ENCODE results near the gene GPS1. TPM values are rescaled to one million over a fixed set of nuclear protein-coding genes. Genes with fewer than 3 reads are reported as not detected.
A peak's percentile ranks its signal among the peaks of the same experiment; 100 is the strongest.

Gene GPS1
- total RNA-seq, 6 donors from 2014 or later: 55.2 to 147 (median 108) TPM

DNA sequence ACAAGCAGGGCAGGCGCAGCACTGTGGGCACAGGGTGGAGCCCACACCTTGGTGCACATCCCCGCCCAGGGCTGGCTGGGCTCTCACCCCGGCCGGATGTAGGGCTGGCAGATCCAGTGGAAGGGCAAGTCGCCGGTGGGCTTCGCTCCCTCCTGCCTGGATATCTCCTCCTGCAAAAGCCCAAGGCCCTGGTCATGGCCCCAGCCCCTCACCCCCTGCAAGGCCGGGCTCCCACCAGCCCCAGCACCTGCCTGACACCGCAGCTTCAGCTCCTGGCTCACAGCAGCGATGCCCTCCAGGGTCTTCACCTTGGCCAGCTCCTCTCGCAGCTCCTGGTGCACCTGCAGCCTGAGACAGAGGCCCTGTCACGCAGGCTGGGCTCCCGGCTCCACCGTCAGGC lies 8.9 kb downstream of the GPS1 start:
- H3K27ac ChIP-seq: no peak overlapping the region
- ATAC-seq (ENCODE audit: low FRiP score in 2 of 2) (no peak), DNase-seq (peak in 1 of 2 donors; percentile 66)
- 95 to 100% methylated on average over 1 to 14 of the region's 14 CpGs for WGBS, 2 donors
- H3K4me3 ChIP-seq: no peak overlapping the region
- H3K27me3 ChIP-seq: no peaks in the 10 kb centered on the region
- no peak for TF ChIP-seq POLR2A (IDR thresholded peaks at IDR 0.05)
- no peak for TF ChIP-seq POLR2AphosphoS5 (IDR thresholded peaks at IDR 0.05)
- no peak for TF ChIP-seq CTCF (IDR thresholded peaks at IDR 0.05)
- no peak for TF ChIP-seq EP300 (IDR thresholded peaks at IDR 0.05)
- H3K9me3 ChIP-seq: no peaks in the 10 kb centered on the region
- H3K36me3 ChIP-seq: peaks cover 15 to 87% (median 73%) of the 10 kb centered on the region in 4 donors
- peaks cover 14 to 24% (median 15%) of the 10 kb centered on the region in 4 donors for H3K4me1 ChIP-seq

DNA sequence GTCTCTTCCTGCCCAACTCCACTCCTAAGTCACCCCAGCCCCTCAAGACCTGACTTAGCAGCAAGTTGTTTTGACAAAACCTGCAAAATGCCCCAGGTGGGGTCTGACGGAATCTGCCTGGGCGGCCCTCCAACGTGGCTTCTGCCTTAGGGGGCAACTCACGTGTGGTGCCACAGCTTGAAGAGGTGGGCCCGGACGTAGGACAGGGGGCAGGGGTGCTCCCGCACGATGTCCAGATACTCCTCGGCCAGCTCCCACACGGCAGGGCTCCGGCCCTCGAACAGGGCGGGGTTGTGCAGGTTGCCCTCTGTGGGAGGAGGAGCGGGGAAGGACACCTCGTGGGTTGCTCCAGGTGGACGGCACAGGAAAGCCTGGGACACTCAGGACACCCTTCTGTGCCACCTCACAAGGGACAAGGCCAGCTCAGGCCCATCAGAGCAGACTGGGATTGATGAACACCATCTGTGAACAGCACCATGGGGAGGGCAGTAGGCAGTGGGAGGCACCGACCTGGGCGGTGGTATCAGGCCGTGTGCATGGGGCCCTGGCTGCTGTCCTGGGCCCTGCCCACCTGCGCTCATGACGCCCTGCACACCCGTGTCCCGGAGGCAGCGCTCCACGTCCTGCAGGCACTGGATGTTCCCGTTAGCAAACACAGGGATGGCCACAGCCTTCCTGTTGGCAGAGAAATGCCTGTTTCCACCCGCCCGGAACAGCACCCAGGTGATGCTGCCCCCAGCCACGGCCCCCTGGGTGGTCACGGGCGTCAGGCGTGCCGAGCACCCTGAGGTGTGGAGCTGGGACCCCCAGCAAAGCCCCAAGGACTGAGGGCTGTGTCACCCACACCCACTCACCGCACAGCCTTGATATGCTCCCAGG lies 9.6 kb downstream of the GPS1 start:
- H3K4me1 ChIP-seq: peaks cover 19 to 30% (median 20%) of the 10 kb centered on the region in 4 donors
- WGBS, 2 donors: 94% methylated on average over 32 of the region's 34 CpGs; no CpG with 5 or more reads in 1 of the 2 donors
- ATAC-seq (ENCODE audit: low FRiP score in 2 of 2) (no peak), DNase-seq (peak in 1 of 2 donors; percentile 74)
- H3K36me3 ChIP-seq: peaks cover 12 to 80% (median 67%) of the 10 kb centered on the region in 4 donors
- H3K27me3 ChIP-seq: no peaks in the 10 kb centered on the region
- no peak overlapping the region for H3K4me3 ChIP-seq
- TF ChIP-seq EP300 (IDR thresholded peaks at IDR 0.05) (no peak), CTCF (IDR thresholded peaks at IDR 0.05) (no peak), POLR2AphosphoS5 (IDR thresholded peaks at IDR 0.05) (no peak), POLR2A (IDR thresholded peaks at IDR 0.05) (no peak)
- no peak overlapping the region for H3K27ac ChIP-seq
- H3K9me3 ChIP-seq: no peaks in the 10 kb centered on the region

- Histone ChIP-seq H3K4me1 (peaks cover 22 to 34% (median 22%) of the 10 kb centered on the region in 4 donors), H3K27ac (no peak overlapping the region), H3K36me3 (peaks cover 7 to 70% (median 56%) of the 10 kb centered on the region in 4 donors), H3K4me3 (no peak overlapping the region), H3K9me3 (no peaks in the 10 kb centered on the region), H3K27me3 (no peaks in the 10 kb centered on the region)
- WGBS, 2 donors: 83 to 89% methylated on average over 5 to 21 of the region's 24 CpGs
- peak in 1 of 2 donors; percentile 76 for DNase-seq
- no peak for ATAC-seq (ENCODE audit: low FRiP score in 2 of 2)
- TF ChIP-seq EP300 (IDR thresholded peaks at IDR 0.05) (no peak), POLR2A (IDR thresholded peaks at IDR 0.05) (no peak)
These were observed 10.6 kb downstream of the GPS1 start for GRCh38 chr17:82062076-82062983.

- Histone ChIP-seq H3K4me1 (peaks cover 22 to 34% (median 22%) of the 10 kb centered on the region in 4 donors), H3K27me3 (no peaks in the 10 kb centered on the region), H3K27ac (no peak overlapping the region), H3K36me3 (peaks cover 7 to 63% (median 50%) of the 10 kb centered on the region in 4 donors), H3K4me3 (no peak overlapping the region), H3K9me3 (no peaks in the 10 kb centered on the region)
- DNase-seq: peak in 1 of 2 donors; percentile 73
- WGBS, 2 donors: 84 to 100% methylated on average over 1 to 9 of the region's 9 CpGs
- no peak for ATAC-seq (ENCODE audit: low FRiP score in 2 of 2)
- no peak for TF ChIP-seq POLR2A (IDR thresholded peaks at IDR 0.05)
These were observed 11.3 kb downstream of the GPS1 start for GRCh38 chr17:82062984-82063368.

GRCh38 chr17:82063424-82064415 lies 12.0 kb downstream of the GPS1 start:
- 86 to 91% methylated on average over 6 to 19 of the region's 20 CpGs for WGBS, 2 donors
- H3K27ac ChIP-seq: no peak overlapping the region
- H3K27me3 ChIP-seq: no peaks in the 10 kb centered on the region
- H3K9me3 ChIP-seq: no peaks in the 10 kb centered on the region
- peak overlapping the region in 1 of 4 donors; percentile 99 for H3K4me3 ChIP-seq
- ATAC-seq (ENCODE audit: low FRiP score in 2 of 2): no peak
- H3K4me1 ChIP-seq: peaks cover 22 to 34% (median 22%) of the 10 kb centered on the region in 4 donors
- no peak for DNase-seq
- H3K36me3 ChIP-seq: peaks cover 7 to 56% (median 43%) of the 10 kb centered on the region in 4 donors
- TF ChIP-seq CTCF (IDR thresholded peaks at IDR 0.05) (no peak), EP300 (IDR thresholded peaks at IDR 0.05) (no peak), POLR2AphosphoS5 (IDR thresholded peaks at IDR 0.05) (no peak), POLR2A (IDR thresholded peaks at IDR 0.05) (no peak)
